ENCODE measurements around the gene PCCA. TPM values are rescaled to one million over a fixed set of nuclear protein-coding genes. Genes with fewer than 3 reads are reported as not detected.

PCCA gene
- polyA plus RNA-seq, 3 donors, result 49.4 to 64.3 (median 54.2) TPM

GRCh38 chr13:100495455-100495854, 406.6 kb downstream of the PCCA start:
- no peak for DNase-seq (ENCODE audit: extremely low read depth in 1 of 11, low read depth in 9 of 11, low spot score in 4 of 11)

- no peak for DNase-seq (ENCODE audit: extremely low read depth in 1 of 11, low read depth in 9 of 11, low spot score in 4 of 11)
Measured at GRCh38 chr13:100497389-100497788, 408.5 kb downstream of the PCCA start.

GRCh38 chr13:100502446-100502845, 413.6 kb downstream of the PCCA start:
- no peak for DNase-seq (ENCODE audit: extremely low read depth in 1 of 11, low read depth in 9 of 11, low spot score in 4 of 11)

GRCh38 chr13:100503622-100504021, 414.7 kb downstream of the PCCA start:
- no peak for DNase-seq (ENCODE audit: extremely low read depth in 1 of 11, low read depth in 9 of 11, low spot score in 4 of 11)

- no peak for DNase-seq (ENCODE audit: extremely low read depth in 1 of 11, low read depth in 9 of 11, low spot score in 4 of 11)
Measured at GRCh38 chr13:100506154-100506553, 417.3 kb downstream of the PCCA start.

- no peak for DNase-seq (ENCODE audit: extremely low read depth in 1 of 11, low read depth in 9 of 11, low spot score in 4 of 11)
Measured at GRCh38 chr13:100506600-100507422, 417.9 kb downstream of the PCCA start.

- DNase-seq (ENCODE audit: extremely low read depth in 1 of 11, low read depth in 9 of 11, low spot score in 4 of 11), result peak in 1 of 11 donors; percentile 59
Measured at GRCh38 chr13:100508455-100508854, 419.6 kb downstream of the PCCA start.

GRCh38 chr13:100508996-100509395, 420.1 kb downstream of the PCCA start:
- DNase-seq (ENCODE audit: extremely low read depth in 1 of 11, low read depth in 9 of 11, low spot score in 4 of 11), result no peak

- DNase-seq (ENCODE audit: extremely low read depth in 1 of 11, low read depth in 9 of 11, low spot score in 4 of 11), result no peak
Measured at GRCh38 chr13:100510208-100510957, 421.5 kb downstream of the PCCA start.

- no peak for DNase-seq (ENCODE audit: extremely low read depth in 1 of 11, low read depth in 9 of 11, low spot score in 4 of 11)
Measured at GRCh38 chr13:100511466-100511865, 422.6 kb downstream of the PCCA start.

GRCh38 chr13:100512422-100512821, 423.5 kb downstream of the PCCA start:
- no peak for DNase-seq (ENCODE audit: extremely low read depth in 1 of 11, low read depth in 9 of 11, low spot score in 4 of 11)

- no peak for DNase-seq (ENCODE audit: extremely low read depth in 1 of 11, low read depth in 9 of 11, low spot score in 4 of 11)
Measured at GRCh38 chr13:100513171-100513570, 424.3 kb downstream of the PCCA start.

GRCh38 chr13:100513987-100514670, 425.2 kb downstream of the PCCA start:
- DNase-seq (ENCODE audit: extremely low read depth in 1 of 11, low read depth in 9 of 11, low spot score in 4 of 11), result no peak

GRCh38 chr13:100514788-100515409, 426.0 kb downstream of the PCCA start:
- DNase-seq (ENCODE audit: extremely low read depth in 1 of 11, low read depth in 9 of 11, low spot score in 4 of 11), result peak in 10 of 11 donors; percentile 54 to 79 (median 67)

- no peak for DNase-seq (ENCODE audit: extremely low read depth in 1 of 11, low read depth in 9 of 11, low spot score in 4 of 11)
Measured at GRCh38 chr13:100515410-100515800, 426.5 kb downstream of the PCCA start.

- DNase-seq (ENCODE audit: extremely low read depth in 1 of 11, low read depth in 9 of 11, low spot score in 4 of 11), result no peak
Measured at GRCh38 chr13:100517135-100517534, 428.2 kb downstream of the PCCA start.

- no peak for DNase-seq (ENCODE audit: extremely low read depth in 1 of 11, low read depth in 9 of 11, low spot score in 4 of 11)
Measured at GRCh38 chr13:100517728-100518127, 428.8 kb downstream of the PCCA start.

- no peak for DNase-seq (ENCODE audit: extremely low read depth in 1 of 11, low read depth in 9 of 11, low spot score in 4 of 11)
Measured at GRCh38 chr13:100518394-100519062, 429.6 kb downstream of the PCCA start.

GRCh38 chr13:100519626-100520025, 430.7 kb downstream of the PCCA start:
- no peak for DNase-seq (ENCODE audit: extremely low read depth in 1 of 11, low read depth in 9 of 11, low spot score in 4 of 11)
